K562 (cell line): ENCODE results near the gene DGUOK. TPM values are rescaled to one million over a fixed set of nuclear protein-coding genes. Genes with fewer than 3 reads are reported as not detected.

Experiments
- ATAC-seq: fragments of 200-7000 bp; cut with Tn5 transposase; 3 replicates; pipeline ENCODE4 v1.9.1; 2020; ENCODE audit warnings: moderate library complexity
- BruUV-seq: library from RNA; stranded (reverse); fragments of 400-500 nt; replicated peaks from 2 replicates; lab custom pipeline; 2021; lab: Mats Ljungman, UMichigan
- CTCF ChIA-PET: fragments of 300-600 bp; formaldehyde crosslinking; extraction: SDS; loops from one replicate; lab custom pipeline; 2021; ENCODE audit warnings: low intra/inter-chr PET ratio; lab: Yijun Ruan, JAX
- POLR2A ChIA-PET: fragments of 300-600, 350-650 bp; sonication (Branson Sonifier 250); formaldehyde crosslinking; extraction: SDS; loops from one replicate; lab custom pipeline; 2021; ENCODE audit warnings: antibody characterized with exemption, inconsistent platforms; lab: Yijun Ruan, JAX
- DNase-seq, 4 experiments: peaks; one replicate each; pipeline versions ENCODE4 v3.0.0 to v3.0.0-alpha.2; 2011 to 2018; ENCODE audit warnings: low spot score in 3 of 4, mixed read lengths in 3 of 4; ENCODE audit errors: extremely low read depth in 1 of 4
- FAIRE-seq: peaks from 2 replicates; lab custom pipeline; 2011; peaks lifted over from hg19 to GRCh38; lab: Jason Lieb, UNC
- H2AFZ ChIP-seq: 2 replicates; pipeline ENCODE4 v1.6.0; 2011; ENCODE audit warnings: low read depth, low read length, control low read depth, inconsistent platforms
- H3K27ac ChIP-seq: fragments of 200-600 bp; 3 replicates; pipeline ENCODE4 v1.8.0; 2011; ENCODE audit warnings: low read depth, mild to moderate bottlenecking, control low read depth, inconsistent platforms, low read length, moderate library complexity, mixed read lengths; ENCODE audit errors: extremely low read depth
- H3K27me3 ChIP-seq, 2 experiments: fragments of 300-600 bp in 1 of 2; 2 replicates in 1 of 2; 3 replicates in 1 of 2; pipeline versions ENCODE4 v1.6.0 to v1.8.0; 2011; ENCODE audit warnings: inconsistent platforms in 2 of 2, low read length in 2 of 2, mild to moderate bottlenecking in 1 of 2, mixed read lengths in 1 of 2, moderate library complexity in 1 of 2; ENCODE audit not compliant: control insufficient read depth in 2 of 2, insufficient read depth in 2 of 2
- H3K36me3 ChIP-seq: fragments of 300-600 bp; 3 replicates; pipeline ENCODE4 v1.8.0; 2011; ENCODE audit warnings: mild to moderate bottlenecking, low read length, inconsistent platforms; ENCODE audit not compliant: control insufficient read depth, insufficient read depth
- H3K4me1 ChIP-seq, 2 experiments: fragments of 200-600 bp in 1 of 2; replicated peaks in 1 of 2; 2 replicates in 1 of 2; 3 replicates in 1 of 2; pipeline versions ENCODE4 v1.5.1 to v1.8.0; 2011; ENCODE audit warnings: inconsistent platforms in 2 of 2, low read length in 2 of 2, mild to moderate bottlenecking in 1 of 2, mixed read lengths in 1 of 2, moderate library complexity in 1 of 2; ENCODE audit not compliant: control insufficient read depth in 2 of 2, insufficient read depth in 2 of 2
- H3K4me2 ChIP-seq: 2 replicates; pipeline ENCODE4 v1.6.1; 2011; ENCODE audit warnings: low read length, control low read depth, inconsistent platforms, mixed read lengths; ENCODE audit not compliant: insufficient read depth
- H3K4me3 ChIP-seq: fragments of 200-600 bp; sonication (generic), shearing (Covaris generic); 2 replicates; pipeline ENCODE4 v1.5.1; 2016; ENCODE audit warnings: control low read depth, inconsistent platforms
- H3K79me2 ChIP-seq: fragments of 200-600 bp; 3 replicates; pipeline ENCODE4 v1.8.0; 2011; ENCODE audit warnings: low read length, inconsistent platforms; ENCODE audit not compliant: control insufficient read depth, insufficient read depth
- H3K9ac ChIP-seq, 2 experiments: 2 replicates each; pipeline versions ENCODE4 v1.6.0 to v1.6.1; 2011; ENCODE audit warnings: low read depth in 2 of 2, low read length in 2 of 2, control low read depth in 1 of 2, inconsistent platforms in 1 of 2, mild to moderate bottlenecking in 1 of 2, mixed read lengths in 1 of 2; ENCODE audit not compliant: insufficient read depth in 1 of 2
- H3K9me1 ChIP-seq: one replicate; pipeline ENCODE4 v1.6.0; 2011; ENCODE audit warnings: inconsistent platforms, mild to moderate bottlenecking, low read length, moderate library complexity; ENCODE audit not compliant: control insufficient read depth, insufficient read depth
- H3K9me3 ChIP-seq: replicated peaks from 2 replicates; pipeline ENCODE4 v1.5.1; 2011; ENCODE audit warnings: low read depth, low read length, inconsistent platforms; ENCODE audit not compliant: control insufficient read depth, insufficient read depth
- H4K20me1 ChIP-seq: replicated peaks from 2 replicates; pipeline ENCODE4 v1.6.1; 2011; ENCODE audit warnings: low read length, inconsistent platforms, mixed read lengths; ENCODE audit not compliant: control insufficient read depth, insufficient read depth
- CREM ChIP-seq: IDR thresholded peaks from 2 replicates; pipeline ENCODE4 v1.6.1; 2014; ENCODE audit warnings: antibody characterized with exemption, low read depth
- FOXK2 ChIP-seq, 2 experiments: fragments of 450-650 bp; IDR thresholded peaks in 1 of 2; conservative IDR thresholded peaks in 1 of 2; 2 replicates each; pipeline ENCODE4 v1.6.1; 2016; ENCODE audit warnings: low read depth in 2 of 2, mild to moderate bottlenecking in 1 of 2
- ZNF232 ChIP-seq: sonication (generic); formaldehyde crosslinking; IDR thresholded peaks from 2 replicates; pipeline ENCODE4 v1.8.0; 2022; ENCODE audit warnings: mild to moderate bottlenecking, missing genetic modification reagents
- WGBS: fragments of 100-300 bp; shearing (Covaris generic); methylation state at CpG from one replicate; pipeline ENCODE4 v1.1.6; 2016; ENCODE audit warnings: low coverage, mixed read lengths; ENCODE audit not compliant: insufficient coverage; ENCODE audit errors: missing lambda C conversion rate; 5-methylcytosine and 5-hydroxymethylcytosine counted together
- in situ Hi-C: fragments of 300-500 bp; cut with MboI; formaldehyde crosslinking; loops from 4 replicates; pipeline ENCODE4 v1.15.0; 2018; ENCODE audit warnings: inconsistent platforms, mixed read lengths
- intact Hi-C: fragments of 100-400 bp; cut with micrococcal nuclease; formaldehyde crosslinking; loops from 2 replicates; pipeline ENCODE4 v1.14.2; 2022
- polyA plus RNA-seq, 8 experiments: library from polyadenylated mRNA; depleted of rRNA in 4 of 8; stranded (reverse) in 5 of 8; unstranded in 3 of 8; fragments of >200 nt; fragmentation: Nextera tagmentation in 2 of 8; fragmentation: Illumina TruSeq in 1 of 8; extraction: Ambion mirVana in 2 of 8; extraction: Trizol in 1 of 8; gene quantifications; 2 replicates each; pipeline versions ENCODE4 v1.2.1 to v1.2.3, GENCODE V29; 2011 to 2014; ENCODE audit warnings: inconsistent platforms in 1 of 8, missing spikeins in 1 of 8
- total RNA-seq, 7 experiments: library from RNA; depleted of rRNA in 6 of 7; stranded (reverse); fragments of >200 nt in 6 of 7; fragmentation: Illumina TruSeq in 2 of 7; extraction: Trizol in 2 of 7; gene quantifications; 2 replicates each; pipeline versions ENCODE4 v1.2.1 to v1.2.3, GENCODE V29; 2011 to 2021; ENCODE audit warnings: low replicate concordance in 1 of 7
- TF ChIP-seq, protein P1 (sequence below), 2 experiments: fragments of 450-650 bp; IDR thresholded peaks; 2 replicates each; pipeline ENCODE4 v1.6.1; 2018; ENCODE audit warnings: mild to moderate bottlenecking in 2 of 2, low read depth in 1 of 2; ENCODE audit not compliant: partially characterized antibody in 2 of 2
- TF ChIP-seq, protein P2 (sequence below): conservative IDR thresholded peaks from 2 replicates; pipeline ENCODE4 v1.6.1; 2011; ENCODE audit warnings: low read depth, mild to moderate bottlenecking, low read length; ENCODE audit not compliant: control insufficient read depth
- TF ChIP-seq, protein P3 (sequence below): fragments of 250-450 bp; sonication (Bioruptor Pico); IDR thresholded peaks from 2 replicates; pipeline ENCODE4 v1.5.0; 2020; ENCODE audit warnings: mild to moderate bottlenecking, borderline replicate concordance
- TF ChIP-seq, protein P4 (sequence below): fragments of 200-800 bp; sonication (Bioruptor generic); IDR thresholded peaks from 2 replicates; pipeline ENCODE4 v1.6.1; 2017; ENCODE audit warnings: missing genetic modification characterization, missing compliant biosample characterization

Gene DGUOK
- total and polyA plus RNA-seq, 9 of the 15 experiments (the other 6 are each of a cell fraction or from before 2014, with no cell fraction given): 67.0 to 288 (median 126) TPM

DNA sequence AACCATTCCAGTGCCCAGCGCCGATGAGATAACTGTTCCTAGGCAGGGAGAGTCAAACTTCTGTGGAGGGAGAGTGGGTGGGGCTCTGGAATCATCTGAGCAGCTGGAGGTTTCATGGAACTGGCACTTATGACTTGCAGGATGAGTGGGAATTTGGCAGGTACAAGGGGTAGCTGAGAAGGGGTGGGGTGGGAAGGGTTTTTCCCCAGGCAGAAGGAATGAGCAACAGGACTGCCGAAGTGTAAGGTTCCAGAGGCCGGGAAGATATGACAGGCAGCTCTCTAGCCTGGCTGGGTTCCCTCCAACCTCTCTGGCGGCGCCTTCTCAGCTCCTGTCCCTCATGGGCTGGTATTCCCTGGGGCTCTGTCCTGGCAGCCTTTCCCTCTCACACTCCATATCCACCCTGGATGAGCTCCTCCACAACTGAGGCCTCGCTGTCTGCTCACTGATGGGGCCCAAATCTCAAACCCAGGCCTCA lies 55.5 kb downstream of the DGUOK start:
- ATAC-seq: no peak

More for the DNA sequence above, 55.5 kb downstream of the DGUOK start:
- Histone ChIP-seq H3K4me3 (no peak overlapping the region), H3K4me1 (peaks cover 56 to 62% of the 10 kb centered on the region in 2 experiments), H3K9me3 (no peaks in the 10 kb centered on the region), H3K36me3 (peaks cover 13% of the 10 kb centered on the region; the same call in 2 of the 3 replicates), H3K27ac (no peak overlapping the region), H3K4me2 (peak overlapping the region; percentile 98; the same call in 1 of the 2 replicates), H3K9me1 (peaks cover 3% of the 10 kb centered on the region), H3K27me3 (no peaks in the 10 kb centered on the region), H3K79me2 (peaks cover 43% of the 10 kb centered on the region), H4K20me1 (peaks cover 6% of the 10 kb centered on the region; the same call in 1 of the 2 replicates), H2AFZ (no peak overlapping the region), H3K9ac (peak overlapping the region in 1 of 2 experiments; percentile 91; a peak in 1 of 4 replicates)
- ChIA-PET POLR2A (interaction anchor here (1.3 to 1.9 kb wide), 4 partner anchors 9 to 55 kb away, joined by 3 to 9 read pairs (median 4); no protein-coding TSS in a partner anchor), CTCF (no interaction called here)
- WGBS: 71% methylated on average over 7 of the region's 7 CpGs
- TF ChIP-seq FOXK2 (conservative IDR thresholded peaks at IDR 0.05 in 1 of 2, IDR thresholded peaks at IDR 0.05 in 1 of 2; ENCODE audit: low read depth in 2 of 2): no peak
- 0 out of 2 replicates have a peak, but pooled peaks have one; percentile 30 for TF ChIP-seq ZNF232
- TF ChIP-seq, protein P1, sequence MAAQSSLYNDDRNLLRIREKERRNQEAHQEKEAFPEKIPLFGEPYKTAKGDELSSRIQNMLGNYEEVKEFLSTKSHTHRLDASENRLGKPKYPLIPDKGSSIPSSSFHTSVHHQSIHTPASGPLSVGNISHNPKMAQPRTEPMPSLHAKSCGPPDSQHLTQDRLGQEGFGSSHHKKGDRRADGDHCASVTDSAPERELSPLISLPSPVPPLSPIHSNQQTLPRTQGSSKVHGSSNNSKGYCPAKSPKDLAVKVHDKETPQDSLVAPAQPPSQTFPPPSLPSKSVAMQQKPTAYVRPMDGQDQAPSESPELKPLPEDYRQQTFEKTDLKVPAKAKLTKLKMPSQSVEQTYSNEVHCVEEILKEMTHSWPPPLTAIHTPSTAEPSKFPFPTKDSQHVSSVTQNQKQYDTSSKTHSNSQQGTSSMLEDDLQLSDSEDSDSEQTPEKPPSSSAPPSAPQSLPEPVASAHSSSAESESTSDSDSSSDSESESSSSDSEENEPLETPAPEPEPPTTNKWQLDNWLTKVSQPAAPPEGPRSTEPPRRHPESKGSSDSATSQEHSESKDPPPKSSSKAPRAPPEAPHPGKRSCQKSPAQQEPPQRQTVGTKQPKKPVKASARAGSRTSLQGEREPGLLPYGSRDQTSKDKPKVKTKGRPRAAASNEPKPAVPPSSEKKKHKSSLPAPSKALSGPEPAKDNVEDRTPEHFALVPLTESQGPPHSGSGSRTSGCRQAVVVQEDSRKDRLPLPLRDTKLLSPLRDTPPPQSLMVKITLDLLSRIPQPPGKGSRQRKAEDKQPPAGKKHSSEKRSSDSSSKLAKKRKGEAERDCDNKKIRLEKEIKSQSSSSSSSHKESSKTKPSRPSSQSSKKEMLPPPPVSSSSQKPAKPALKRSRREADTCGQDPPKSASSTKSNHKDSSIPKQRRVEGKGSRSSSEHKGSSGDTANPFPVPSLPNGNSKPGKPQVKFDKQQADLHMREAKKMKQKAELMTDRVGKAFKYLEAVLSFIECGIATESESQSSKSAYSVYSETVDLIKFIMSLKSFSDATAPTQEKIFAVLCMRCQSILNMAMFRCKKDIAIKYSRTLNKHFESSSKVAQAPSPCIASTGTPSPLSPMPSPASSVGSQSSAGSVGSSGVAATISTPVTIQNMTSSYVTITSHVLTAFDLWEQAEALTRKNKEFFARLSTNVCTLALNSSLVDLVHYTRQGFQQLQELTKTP (IDR thresholded peaks at IDR 0.05; ENCODE audit: low read depth in 1 of 2, partially characterized antibody in 2 of 2): no peak
- no peak for TF ChIP-seq CREM
- TF ChIP-seq, protein P2, sequence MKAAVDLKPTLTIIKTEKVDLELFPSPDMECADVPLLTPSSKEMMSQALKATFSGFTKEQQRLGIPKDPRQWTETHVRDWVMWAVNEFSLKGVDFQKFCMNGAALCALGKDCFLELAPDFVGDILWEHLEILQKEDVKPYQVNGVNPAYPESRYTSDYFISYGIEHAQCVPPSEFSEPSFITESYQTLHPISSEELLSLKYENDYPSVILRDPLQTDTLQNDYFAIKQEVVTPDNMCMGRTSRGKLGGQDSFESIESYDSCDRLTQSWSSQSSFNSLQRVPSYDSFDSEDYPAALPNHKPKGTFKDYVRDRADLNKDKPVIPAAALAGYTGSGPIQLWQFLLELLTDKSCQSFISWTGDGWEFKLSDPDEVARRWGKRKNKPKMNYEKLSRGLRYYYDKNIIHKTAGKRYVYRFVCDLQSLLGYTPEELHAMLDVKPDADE: no peak
- TF ChIP-seq, protein P3, sequence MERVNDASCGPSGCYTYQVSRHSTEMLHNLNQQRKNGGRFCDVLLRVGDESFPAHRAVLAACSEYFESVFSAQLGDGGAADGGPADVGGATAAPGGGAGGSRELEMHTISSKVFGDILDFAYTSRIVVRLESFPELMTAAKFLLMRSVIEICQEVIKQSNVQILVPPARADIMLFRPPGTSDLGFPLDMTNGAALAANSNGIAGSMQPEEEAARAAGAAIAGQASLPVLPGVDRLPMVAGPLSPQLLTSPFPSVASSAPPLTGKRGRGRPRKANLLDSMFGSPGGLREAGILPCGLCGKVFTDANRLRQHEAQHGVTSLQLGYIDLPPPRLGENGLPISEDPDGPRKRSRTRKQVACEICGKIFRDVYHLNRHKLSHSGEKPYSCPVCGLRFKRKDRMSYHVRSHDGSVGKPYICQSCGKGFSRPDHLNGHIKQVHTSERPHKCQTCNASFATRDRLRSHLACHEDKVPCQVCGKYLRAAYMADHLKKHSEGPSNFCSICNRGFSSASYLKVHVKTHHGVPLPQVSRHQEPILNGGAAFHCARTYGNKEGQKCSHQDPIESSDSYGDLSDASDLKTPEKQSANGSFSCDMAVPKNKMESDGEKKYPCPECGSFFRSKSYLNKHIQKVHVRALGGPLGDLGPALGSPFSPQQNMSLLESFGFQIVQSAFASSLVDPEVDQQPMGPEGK: no peak
- TF ChIP-seq, protein P4, sequence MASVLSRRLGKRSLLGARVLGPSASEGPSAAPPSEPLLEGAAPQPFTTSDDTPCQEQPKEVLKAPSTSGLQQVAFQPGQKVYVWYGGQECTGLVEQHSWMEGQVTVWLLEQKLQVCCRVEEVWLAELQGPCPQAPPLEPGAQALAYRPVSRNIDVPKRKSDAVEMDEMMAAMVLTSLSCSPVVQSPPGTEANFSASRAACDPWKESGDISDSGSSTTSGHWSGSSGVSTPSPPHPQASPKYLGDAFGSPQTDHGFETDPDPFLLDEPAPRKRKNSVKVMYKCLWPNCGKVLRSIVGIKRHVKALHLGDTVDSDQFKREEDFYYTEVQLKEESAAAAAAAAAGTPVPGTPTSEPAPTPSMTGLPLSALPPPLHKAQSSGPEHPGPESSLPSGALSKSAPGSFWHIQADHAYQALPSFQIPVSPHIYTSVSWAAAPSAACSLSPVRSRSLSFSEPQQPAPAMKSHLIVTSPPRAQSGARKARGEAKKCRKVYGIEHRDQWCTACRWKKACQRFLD (CRISPR knock-in tag): no peak
- DNase-seq (no peak), FAIRE-seq (no peak)
- intact Hi-C loops (loop anchor here (2.0 to 10.0 kb wide), 2 partner anchors 25 to 157 kb away; partner anchors contain the start of gene STAMBP), in situ Hi-C loops (no loop called here)
- BruUV-seq: no TSS peak
